ENCODE measurements around the gene ILDR1.
"Not testable (repeated sequence)": the region's sequence is repeated elsewhere in the genome, so short reads cannot be mapped to it uniquely, and the experiment has no call there.

Gene ILDR1

GRCh38 chr3:122021811-122022401, at the start of gene ILDR1:
Gene ILDR1, minus strand, starts transcription at chr3:122022247. Its CDS starts 170 bp downstream, at chr3:122022077.
- DNase-seq, result no peak

GRCh38 chr3:122067588-122068240, 45.7 kb upstream of the ILDR1 start:
- DNase-seq, result no peak

GRCh38 chr3:122067214-122067550, 45.1 kb upstream of the ILDR1 start:
- no peak for DNase-seq

- DNase-seq, result no peak
Measured at GRCh38 chr3:122066331-122067213, 44.5 kb upstream of the ILDR1 start.

GRCh38 chr3:122064326-122064725, 42.3 kb upstream of the ILDR1 start:
- DNase-seq, result no peak

- no peak for DNase-seq
Measured at GRCh38 chr3:122063908-122064307, 41.9 kb upstream of the ILDR1 start.

- no peak for DNase-seq
Measured at GRCh38 chr3:122060040-122060698, 38.1 kb upstream of the ILDR1 start.

- DNase-seq, result no peak
Measured at GRCh38 chr3:122058294-122058693, 36.2 kb upstream of the ILDR1 start.

- no peak for DNase-seq
Measured at GRCh38 chr3:122057671-122058070, 35.6 kb upstream of the ILDR1 start.

- no peak for DNase-seq
Measured at GRCh38 chr3:122055215-122055614, 33.2 kb upstream of the ILDR1 start, which contains the start of gene CD86. Gene CD86, plus strand, starts transcription at chr3:122055362. Its CDS starts 128 bp downstream, at chr3:122055490.

- DNase-seq, result no peak
Measured at GRCh38 chr3:122052968-122053367, 30.9 kb upstream of the ILDR1 start.

GRCh38 chr3:122047773-122048172, 25.7 kb upstream of the ILDR1 start:
- not testable (repeated sequence) for DNase-seq

GRCh38 chr3:122047296-122047695, 25.2 kb upstream of the ILDR1 start:
- DNase-seq, result not testable (repeated sequence)

- DNase-seq, result no peak
Measured at GRCh38 chr3:122033023-122033422, 11.0 kb upstream of the ILDR1 start.

- no peak for DNase-seq
Measured at GRCh38 chr3:122032531-122032930, 10.5 kb upstream of the ILDR1 start.

GRCh38 chr3:122031123-122031468, 9.0 kb upstream of the ILDR1 start:
- DNase-seq, result no peak

- no peak for DNase-seq
Measured at GRCh38 chr3:122030381-122031122, 8.5 kb upstream of the ILDR1 start.

GRCh38 chr3:122025296-122025695, 3.2 kb upstream of the ILDR1 start:
- no peak for DNase-seq

- DNase-seq, result no peak
Measured at GRCh38 chr3:122024800-122025199, 2.8 kb upstream of the ILDR1 start.

- DNase-seq, result no peak
Measured at GRCh38 chr3:122023335-122023910, 1.4 kb upstream of the ILDR1 start.

GRCh38 chr3:122021037-122021436, 1.0 kb downstream of the ILDR1 start:
- no peak for DNase-seq

- DNase-seq, result no peak
Measured at GRCh38 chr3:122019493-122019892, 2.6 kb downstream of the ILDR1 start.
